ENCODE measurements around the gene SNX9.
"Not testable (repeated sequence)": the region's sequence is repeated elsewhere in the genome, so short reads cannot be mapped to it uniquely, and the experiment has no call there.

The SNX9 gene

GRCh38 chr6:157794012-157794411 lies 29.0 kb upstream of the SNX9 start:
- not testable (repeated sequence) for H2AFZ ChIP-seq (ENCODE audit: low read depth, low read length); H3K18ac ChIP-seq (ENCODE audit: low read depth in 1 of 2, low read length in 2 of 2); H2BK15ac ChIP-seq (ENCODE audit: low read depth, poor library complexity, severe bottlenecking); H3K4me1 ChIP-seq (ENCODE audit: control insufficient read depth, insufficient read depth, low read depth, low read length); H3K23ac ChIP-seq (ENCODE audit: low read length in 2 of 2); H3K4me3 ChIP-seq (ENCODE audit: insufficient read depth in 1 of 2, low read depth in 1 of 2, low read length in 2 of 2); H2BK120ac ChIP-seq (ENCODE audit: low read depth, low read length); H2BK12ac ChIP-seq (ENCODE audit: low read length in 2 of 2); H3K4me2 ChIP-seq (ENCODE audit: low read length, poor library complexity, severe bottlenecking); H2BK5ac ChIP-seq (ENCODE audit: low read depth, low read length, poor library complexity, severe bottlenecking); H3K27ac ChIP-seq (ENCODE audit: low read length, poor library complexity, severe bottlenecking); H3K9me3 ChIP-seq (ENCODE audit: control insufficient read depth, low read length); H3K9ac ChIP-seq (ENCODE audit: low read length); H4K91ac ChIP-seq (ENCODE audit: low read length); H4K8ac ChIP-seq (ENCODE audit: low read length); H3K79me1 ChIP-seq (replicated peaks; ENCODE audit: low read length, poor library complexity, severe bottlenecking); H3K36me3 ChIP-seq (ENCODE audit: control insufficient read depth in 1 of 2, insufficient read depth in 2 of 2, low read depth in 1 of 2, low read length in 2 of 2); H2AK5ac ChIP-seq (ENCODE audit: low read length, severe bottlenecking); H3K4ac ChIP-seq (ENCODE audit: low read depth in 1 of 2, low read length in 2 of 2); H3K14ac ChIP-seq (ENCODE audit: low read length in 2 of 2); H3K27me3 ChIP-seq (ENCODE audit: control insufficient read depth in 1 of 2, insufficient read depth in 1 of 2, low read length in 2 of 2); DNase-seq
- WGBS: 84% methylated on average over 5 of the region's 5 CpGs

GRCh38 chr6:157795841-157796240 lies 27.2 kb upstream of the SNX9 start:
- H2AFZ ChIP-seq (ENCODE audit: low read depth, low read length): no peak overlapping the region
- H3K79me1 ChIP-seq (replicated peaks; ENCODE audit: low read length, poor library complexity, severe bottlenecking): no peaks in the 10 kb centered on the region
- no peak overlapping the region for H3K4ac ChIP-seq (ENCODE audit: low read depth in 1 of 2, low read length in 2 of 2)
- no peak overlapping the region for H2BK12ac ChIP-seq (ENCODE audit: low read length in 2 of 2)
- no peak overlapping the region for H4K91ac ChIP-seq (ENCODE audit: low read length)
- no peak overlapping the region for H3K23ac ChIP-seq (ENCODE audit: low read length in 2 of 2)
- H2BK15ac ChIP-seq (ENCODE audit: low read depth, poor library complexity, severe bottlenecking): no peak overlapping the region
- H3K4me3 ChIP-seq (ENCODE audit: insufficient read depth in 1 of 2, low read depth in 1 of 2, low read length in 2 of 2): no peak overlapping the region
- no peak overlapping the region for H2BK120ac ChIP-seq (ENCODE audit: low read depth, low read length)
- H2BK5ac ChIP-seq (ENCODE audit: low read depth, low read length, poor library complexity, severe bottlenecking): no peak overlapping the region
- no peak overlapping the region for H3K18ac ChIP-seq (ENCODE audit: low read depth in 1 of 2, low read length in 2 of 2)
- no peak overlapping the region for H3K14ac ChIP-seq (ENCODE audit: low read length in 2 of 2)
- H3K27me3 ChIP-seq (ENCODE audit: control insufficient read depth in 1 of 2, insufficient read depth in 1 of 2, low read length in 2 of 2): no peaks in the 10 kb centered on the region
- H3K9me3 ChIP-seq (ENCODE audit: control insufficient read depth, low read length): no peaks in the 10 kb centered on the region
- peaks cover 0 to 3% of the 10 kb centered on the region in 2 experiments for H3K36me3 ChIP-seq (ENCODE audit: control insufficient read depth in 1 of 2, insufficient read depth in 2 of 2, low read depth in 1 of 2, low read length in 2 of 2)
- H3K9ac ChIP-seq (ENCODE audit: low read length): no peak overlapping the region
- WGBS: 92% methylated on average over 3 of the region's 6 CpGs
- no peak overlapping the region for H3K4me2 ChIP-seq (ENCODE audit: low read length, poor library complexity, severe bottlenecking)
- no peak overlapping the region for H4K8ac ChIP-seq (ENCODE audit: low read length)
- no peaks in the 10 kb centered on the region for H3K4me1 ChIP-seq (ENCODE audit: control insufficient read depth, insufficient read depth, low read depth, low read length)
- no peak overlapping the region for H3K27ac ChIP-seq (ENCODE audit: low read length, poor library complexity, severe bottlenecking)
- H2AK5ac ChIP-seq (ENCODE audit: low read length, severe bottlenecking): no peak overlapping the region
- DNase-seq: no peak

- DNase-seq: no peak
- no peaks in the 10 kb centered on the region for H3K27me3 ChIP-seq (ENCODE audit: control insufficient read depth in 1 of 2, insufficient read depth in 1 of 2, low read length in 2 of 2)
- no peak overlapping the region for H2BK120ac ChIP-seq (ENCODE audit: low read depth, low read length)
- H3K23ac ChIP-seq (ENCODE audit: low read length in 2 of 2): no peak overlapping the region
- H2AFZ ChIP-seq (ENCODE audit: low read depth, low read length): no peak overlapping the region
- H3K4ac ChIP-seq (ENCODE audit: low read depth in 1 of 2, low read length in 2 of 2): no peak overlapping the region
- no peaks in the 10 kb centered on the region for H3K79me1 ChIP-seq (replicated peaks; ENCODE audit: low read length, poor library complexity, severe bottlenecking)
- no peaks in the 10 kb centered on the region for H3K4me1 ChIP-seq (ENCODE audit: control insufficient read depth, insufficient read depth, low read depth, low read length)
- H2BK5ac ChIP-seq (ENCODE audit: low read depth, low read length, poor library complexity, severe bottlenecking): no peak overlapping the region
- no peak overlapping the region for H2AK5ac ChIP-seq (ENCODE audit: low read length, severe bottlenecking)
- H3K14ac ChIP-seq (ENCODE audit: low read length in 2 of 2): no peak overlapping the region
- H4K91ac ChIP-seq (ENCODE audit: low read length): no peak overlapping the region
- no peaks in the 10 kb centered on the region for H3K36me3 ChIP-seq (ENCODE audit: control insufficient read depth in 1 of 2, insufficient read depth in 2 of 2, low read depth in 1 of 2, low read length in 2 of 2)
- H2BK12ac ChIP-seq (ENCODE audit: low read length in 2 of 2): no peak overlapping the region
- WGBS: 86% methylated on average over 3 of the region's 6 CpGs
- H3K18ac ChIP-seq (ENCODE audit: low read depth in 1 of 2, low read length in 2 of 2): no peak overlapping the region
- H3K9ac ChIP-seq (ENCODE audit: low read length): no peak overlapping the region
- H3K27ac ChIP-seq (ENCODE audit: low read length, poor library complexity, severe bottlenecking): no peak overlapping the region
- no peak overlapping the region for H3K4me3 ChIP-seq (ENCODE audit: insufficient read depth in 1 of 2, low read depth in 1 of 2, low read length in 2 of 2)
- H4K8ac ChIP-seq (ENCODE audit: low read length): no peak overlapping the region
- H3K9me3 ChIP-seq (ENCODE audit: control insufficient read depth, low read length): no peaks in the 10 kb centered on the region
- H3K4me2 ChIP-seq (ENCODE audit: low read length, poor library complexity, severe bottlenecking): no peak overlapping the region
- no peak overlapping the region for H2BK15ac ChIP-seq (ENCODE audit: low read depth, poor library complexity, severe bottlenecking)
Measured at GRCh38 chr6:157798851-157799250, 24.2 kb upstream of the SNX9 start.

- WGBS: 76% methylated on average over 3 of the region's 3 CpGs
- H3K9me3 ChIP-seq (ENCODE audit: control insufficient read depth, low read length); H3K18ac ChIP-seq (ENCODE audit: low read depth in 1 of 2, low read length in 2 of 2); DNase-seq; H4K8ac ChIP-seq (ENCODE audit: low read length); H2BK5ac ChIP-seq (ENCODE audit: low read depth, low read length, poor library complexity, severe bottlenecking); H3K9ac ChIP-seq (ENCODE audit: low read length); H3K23ac ChIP-seq (ENCODE audit: low read length in 2 of 2); H3K27me3 ChIP-seq (ENCODE audit: control insufficient read depth in 1 of 2, insufficient read depth in 1 of 2, low read length in 2 of 2); H2AFZ ChIP-seq (ENCODE audit: low read depth, low read length); H3K27ac ChIP-seq (ENCODE audit: low read length, poor library complexity, severe bottlenecking); H2BK12ac ChIP-seq (ENCODE audit: low read length in 2 of 2); H2BK120ac ChIP-seq (ENCODE audit: low read depth, low read length); H2AK5ac ChIP-seq (ENCODE audit: low read length, severe bottlenecking); H3K4me1 ChIP-seq (ENCODE audit: control insufficient read depth, insufficient read depth, low read depth, low read length); H3K36me3 ChIP-seq (ENCODE audit: control insufficient read depth in 1 of 2, insufficient read depth in 2 of 2, low read depth in 1 of 2, low read length in 2 of 2); H3K4ac ChIP-seq (ENCODE audit: low read depth in 1 of 2, low read length in 2 of 2); H2BK15ac ChIP-seq (ENCODE audit: low read depth, poor library complexity, severe bottlenecking); H4K91ac ChIP-seq (ENCODE audit: low read length); H3K79me1 ChIP-seq (replicated peaks; ENCODE audit: low read length, poor library complexity, severe bottlenecking); H3K4me2 ChIP-seq (ENCODE audit: low read length, poor library complexity, severe bottlenecking); H3K4me3 ChIP-seq (ENCODE audit: insufficient read depth in 1 of 2, low read depth in 1 of 2, low read length in 2 of 2); H3K14ac ChIP-seq (ENCODE audit: low read length in 2 of 2): not testable (repeated sequence)
Measured at GRCh38 chr6:157799561-157799960, 23.5 kb upstream of the SNX9 start.
